ENCODE data around the gene TOP3B.

GRCh38 chr22:21909871-21910270 is 72.7 kb downstream of the TOP3B start:
- TF ChIP-seq POLR2AphosphoS5 (IDR thresholded peaks at IDR 0.05; ENCODE audit: low read depth, low read length) (no peak), REST (IDR thresholded peaks at IDR 0.05; ENCODE audit: insufficient read depth in 1 of 2, low read depth in 2 of 2, low read length in 2 of 2) (no peak)
